ENCODE results near the gene NPY2R. TPM values are rescaled to one million over a fixed set of nuclear protein-coding genes. Genes with fewer than 3 reads are reported as not detected.

Gene NPY2R
- polyA plus RNA-seq, 1 donor: 1.8 TPM

GRCh38 chr4:155248002-155248896 lies 39.8 kb downstream of the NPY2R start:
- H3K27me3 ChIP-seq (ENCODE audit: control insufficient read depth, insufficient read depth, low read length): no peaks in the 10 kb centered on the region
- DNase-seq: no peak
- H3K9me3 ChIP-seq (ENCODE audit: control insufficient read depth, low read depth, low read length): no peaks in the 10 kb centered on the region
- no peaks in the 10 kb centered on the region for H3K4me1 ChIP-seq (ENCODE audit: control insufficient read depth, insufficient read depth, low read length)
- no CpG with 5 or more reads among the region's 9 CpGs for WGBS (ENCODE audit: insufficient coverage, low lambda C conversion rate)
- H3K27ac ChIP-seq (ENCODE audit: low read length): no peak overlapping the region
- no peak overlapping the region for H3K4me3 ChIP-seq (ENCODE audit: low read length)
- no peaks in the 10 kb centered on the region for H3K36me3 ChIP-seq (ENCODE audit: control insufficient read depth, insufficient read depth, low read length)

- Histone ChIP-seq H3K27ac (ENCODE audit: low read length) (no peak overlapping the region), H3K4me1 (ENCODE audit: control insufficient read depth, insufficient read depth, low read length) (no peaks in the 10 kb centered on the region), H3K9me3 (ENCODE audit: control insufficient read depth, low read depth, low read length) (no peaks in the 10 kb centered on the region), H3K27me3 (ENCODE audit: control insufficient read depth, insufficient read depth, low read length) (no peaks in the 10 kb centered on the region), H3K4me3 (ENCODE audit: low read length) (no peak overlapping the region), H3K36me3 (ENCODE audit: control insufficient read depth, insufficient read depth, low read length) (no peaks in the 10 kb centered on the region)
- DNase-seq: no peak
- WGBS (ENCODE audit: insufficient coverage, low lambda C conversion rate): 17% methylated on average over 1 of the region's 8 CpGs
These were observed 40.7 kb downstream of the NPY2R start for GRCh38 chr4:155249016-155249566.

- no peak overlapping the region for H3K4me3 ChIP-seq (ENCODE audit: low read length)
- WGBS (ENCODE audit: insufficient coverage, low lambda C conversion rate): 33% methylated on average over 1 of the region's 1 CpG
- no peak for DNase-seq
- H3K9me3 ChIP-seq (ENCODE audit: control insufficient read depth, low read depth, low read length): no peaks in the 10 kb centered on the region
- H3K27ac ChIP-seq (ENCODE audit: low read length): no peak overlapping the region
- no peaks in the 10 kb centered on the region for H3K36me3 ChIP-seq (ENCODE audit: control insufficient read depth, insufficient read depth, low read length)
- H3K4me1 ChIP-seq (ENCODE audit: control insufficient read depth, insufficient read depth, low read length): no peaks in the 10 kb centered on the region
- H3K27me3 ChIP-seq (ENCODE audit: control insufficient read depth, insufficient read depth, low read length): no peaks in the 10 kb centered on the region
These were observed 43.9 kb downstream of the NPY2R start for GRCh38 chr4:155252327-155252726.

GRCh38 chr4:155263480-155263879 lies 55.0 kb downstream of the NPY2R start:
- Histone ChIP-seq H3K27ac (ENCODE audit: low read length) (no peak overlapping the region), H3K36me3 (ENCODE audit: control insufficient read depth, insufficient read depth, low read length) (no peaks in the 10 kb centered on the region), H3K9me3 (ENCODE audit: control insufficient read depth, low read depth, low read length) (no peaks in the 10 kb centered on the region), H3K27me3 (ENCODE audit: control insufficient read depth, insufficient read depth, low read length) (no peaks in the 10 kb centered on the region), H3K4me1 (ENCODE audit: control insufficient read depth, insufficient read depth, low read length) (no peaks in the 10 kb centered on the region), H3K4me3 (ENCODE audit: low read length) (no peak overlapping the region)
- 90% methylated on average over 1 of the region's 1 CpG for WGBS (ENCODE audit: insufficient coverage, low lambda C conversion rate)
- DNase-seq: no peak

- no peak overlapping the region for H3K4me3 ChIP-seq (ENCODE audit: low read length)
- no peaks in the 10 kb centered on the region for H3K4me1 ChIP-seq (ENCODE audit: control insufficient read depth, insufficient read depth, low read length)
- no peak for DNase-seq
- WGBS (ENCODE audit: insufficient coverage, low lambda C conversion rate): no CpG with 5 or more reads among the region's 2 CpGs
- no peaks in the 10 kb centered on the region for H3K9me3 ChIP-seq (ENCODE audit: control insufficient read depth, low read depth, low read length)
- H3K36me3 ChIP-seq (ENCODE audit: control insufficient read depth, insufficient read depth, low read length): no peaks in the 10 kb centered on the region
- no peaks in the 10 kb centered on the region for H3K27me3 ChIP-seq (ENCODE audit: control insufficient read depth, insufficient read depth, low read length)
- H3K27ac ChIP-seq (ENCODE audit: low read length): no peak overlapping the region
These were observed 56.7 kb downstream of the NPY2R start for GRCh38 chr4:155265113-155265512.

Other genes starting within 250 kb of the NPY2R start
- gene MAP9, start 168.3 kb downstream of the NPY2R start, polyA plus RNA-seq: 7.4 TPM

Measured in large intestine (tissue), 3 donors.